Lower lobe of right lung (tissue), 2 donors: Measurements from ENCODE around the gene ATP5ME. TPM values are rescaled to one million over a fixed set of nuclear protein-coding genes. Genes with fewer than 3 reads are reported as not detected.

Experiments
- ATAC-seq, 2 donors: fragments of 200-7000 bp; cut with Tn5 transposase; one replicate each; pipeline ENCODE4 v1.9.1; 2020 to 2022; ENCODE audit warnings: mild to moderate bottlenecking in 2 of 2, moderate library complexity in 2 of 2
- DNase-seq: peaks from one replicate; pipeline ENCODE4 v3.0.0-alpha.2; 2020
- H3K27ac ChIP-seq: fragments of 200-600 bp; one replicate; pipeline ENCODE4 v1.8.0; 2022
- H3K27me3 ChIP-seq: fragments of 200-600 bp; one replicate; pipeline ENCODE4 v1.8.0; 2022; ENCODE audit warnings: low read depth
- H3K36me3 ChIP-seq: fragments of 200-600 bp; one replicate; pipeline ENCODE4 v1.8.0; 2022; ENCODE audit warnings: mild to moderate bottlenecking
- H3K4me1 ChIP-seq: fragments of 200-600 bp; one replicate; pipeline ENCODE4 v1.8.0; 2022
- H3K4me3 ChIP-seq: fragments of 200-600 bp; one replicate; pipeline ENCODE4 v1.8.0; 2022; ENCODE audit warnings: mild to moderate bottlenecking
- H3K9me3 ChIP-seq: fragments of 200-600 bp; one replicate; pipeline ENCODE4 v1.8.0; 2022
- CTCF ChIP-seq: fragments of 200-600 bp; IDR thresholded peaks from one replicate; pipeline ENCODE4 v1.8.0; 2022; ENCODE audit warnings: antibody characterized with exemption, mild to moderate bottlenecking
- intact Hi-C: fragments of 100-400 bp; cut with DNase I; formaldehyde crosslinking; loops from one replicate; pipeline ENCODE4 v1.11.0; 2022
- total RNA-seq: library from RNA; stranded (reverse); fragmentation: NEBNext Ultra II Directional; extraction: Animal tissue kit (Norgen Biotek cat#: 25700); gene quantifications from one replicate; pipeline ENCODE4 v1.2.1, GENCODE V29; 2021
- donor health status: DM: no; HTN: yes; CAD: no; lungs with severe emphysema.

ATP5ME gene
- total RNA-seq, 1 donor from 2014 or later: 173 TPM

- Histone ChIP-seq H3K4me3 (no peak overlapping the region), H3K9me3 (no peaks in the 10 kb centered on the region), H3K27ac (no peak overlapping the region), H3K4me1 (peaks cover 16% of the 10 kb centered on the region), H3K36me3 (no peaks in the 10 kb centered on the region), H3K27me3 (no peaks in the 10 kb centered on the region)
- intact Hi-C loops: no loop called here
- ATAC-seq (no peak), DNase-seq (peak; percentile 25)
- no peak for TF ChIP-seq CTCF
Measured at GRCh38 chr4:659851-660250, 14.2 kb downstream of the ATP5ME start.

- TF ChIP-seq CTCF: no peak
- Histone ChIP-seq H3K4me1 (peaks cover 8% of the 10 kb centered on the region), H3K4me3 (no peak overlapping the region), H3K27me3 (no peaks in the 10 kb centered on the region), H3K27ac (no peak overlapping the region), H3K36me3 (no peaks in the 10 kb centered on the region), H3K9me3 (no peaks in the 10 kb centered on the region)
- DNase-seq (peak; percentile 39), ATAC-seq (no peak)
- intact Hi-C loops: no loop called here
Measured at GRCh38 chr4:658681-659667, 15.1 kb downstream of the ATP5ME start.

GRCh38 chr4:657834-658667, 16.0 kb downstream of the ATP5ME start:
- H3K9me3 ChIP-seq: no peaks in the 10 kb centered on the region
- intact Hi-C loops: no loop called here
- H3K36me3 ChIP-seq: no peaks in the 10 kb centered on the region
- no peak overlapping the region for H3K4me3 ChIP-seq
- no peaks in the 10 kb centered on the region for H3K27me3 ChIP-seq
- H3K27ac ChIP-seq: no peak overlapping the region
- TF ChIP-seq CTCF: no peak
- ATAC-seq (no peak), DNase-seq (peak; percentile 41)
- peaks cover 2% of the 10 kb centered on the region for H3K4me1 ChIP-seq

GRCh38 chr4:657338-657833, 16.7 kb downstream of the ATP5ME start:
- no peaks in the 10 kb centered on the region for H3K9me3 ChIP-seq
- intact Hi-C loops: no loop called here
- no peak overlapping the region for H3K27ac ChIP-seq
- H3K27me3 ChIP-seq: peaks cover under 1% of the 10 kb centered on the region
- DNase-seq (peak; percentile 38), ATAC-seq (no peak)
- H3K36me3 ChIP-seq: no peaks in the 10 kb centered on the region
- no peak for TF ChIP-seq CTCF
- H3K4me1 ChIP-seq: no peaks in the 10 kb centered on the region
- no peak overlapping the region for H3K4me3 ChIP-seq

- no peak for ATAC-seq
- H3K27me3 ChIP-seq: peaks cover 4% of the 10 kb centered on the region
Measured at GRCh38 chr4:656436-657337, 17.4 kb downstream of the ATP5ME start.

More at GRCh38 chr4:656436-657337, 17.4 kb downstream of the ATP5ME start:
- TF ChIP-seq CTCF: no peak
- Histone ChIP-seq H3K4me3 (no peak overlapping the region), H3K36me3 (no peaks in the 10 kb centered on the region), H3K9me3 (no peaks in the 10 kb centered on the region), H3K27ac (no peak overlapping the region), H3K4me1 (no peaks in the 10 kb centered on the region)
- intact Hi-C loops: no loop called here
- DNase-seq: peak; percentile 44
